MCF 10A (cell line): Measurements from ENCODE around the gene FARP1. TPM values are rescaled to one million over a fixed set of nuclear protein-coding genes. Genes with fewer than 3 reads are reported as not detected.
"Not testable (repeated sequence)": the region's sequence is repeated elsewhere in the genome, so short reads cannot be mapped to it uniquely, and the experiment has no call there.

Source experiments
- BruUV-seq: library from RNA; stranded (reverse); fragments of 400-500 nt; replicated peaks from 2 replicates; lab custom pipeline; 2021; lab: Mats Ljungman, UMichigan
- CTCF ChIA-PET: fragments of 300-600 bp; sonication (Branson Sonifier 250); formaldehyde crosslinking; extraction: SDS; loops from one replicate; lab custom pipeline; 2021; ENCODE audit warnings: antibody characterized with exemption, inconsistent platforms; lab: Yijun Ruan, JAX
- POLR2A ChIA-PET: fragments of 300-600, 350-650 bp; sonication (Branson Sonifier 250); formaldehyde crosslinking; extraction: SDS; loops from one replicate; lab custom pipeline; 2020; ENCODE audit warnings: antibody characterized with exemption, inconsistent platforms; lab: Yijun Ruan, JAX
- DNase-seq: peaks from one replicate; pipeline ENCODE4 v3.0.0-alpha.2; 2018; ENCODE audit not compliant: unreplicated experiment
- H3K27ac Mint-ChIP-seq: one replicate; pipeline ENCODE4 v1.8.0; 2022; ENCODE audit warnings: mild to moderate bottlenecking, low read depth, mixed read lengths; ENCODE audit not compliant: unreplicated experiment
- H3K27me3 Mint-ChIP-seq: one replicate; pipeline ENCODE4 v1.8.0; 2022; ENCODE audit warnings: mixed read lengths; ENCODE audit not compliant: insufficient read depth, unreplicated experiment
- H3K36me3 Mint-ChIP-seq: one replicate; pipeline ENCODE4 v1.8.0; 2022; ENCODE audit warnings: mild to moderate bottlenecking, moderate library complexity, mixed read lengths; ENCODE audit not compliant: insufficient read depth, unreplicated experiment
- H3K4me1 Mint-ChIP-seq: one replicate; pipeline ENCODE4 v1.8.0; 2022; ENCODE audit warnings: mixed read lengths; ENCODE audit not compliant: insufficient read depth, unreplicated experiment
- H3K4me3 Mint-ChIP-seq: one replicate; pipeline ENCODE4 v1.8.0; 2022; ENCODE audit warnings: mild to moderate bottlenecking, moderate library complexity, mixed read lengths; ENCODE audit not compliant: unreplicated experiment
- H3K9me3 Mint-ChIP-seq: one replicate; pipeline ENCODE4 v1.8.0; 2022; ENCODE audit warnings: mixed read lengths; ENCODE audit not compliant: unreplicated experiment
- CTCF ChIP-seq: fragments of 200-600 bp; IDR thresholded peaks from one replicate; pipeline ENCODE4 v1.8.0; 2022; ENCODE audit warnings: antibody characterized with exemption, mild to moderate bottlenecking; ENCODE audit not compliant: unreplicated experiment
- intact Hi-C: fragments of 100-400 bp; cut with micrococcal nuclease; formaldehyde crosslinking; loops from 2 replicates; pipeline ENCODE4 v1.14.1; 2022
- total RNA-seq: library from RNA; stranded (reverse); gene quantifications from 2 replicates; pipeline ENCODE4 v1.2.3, GENCODE V29; 2022

Gene FARP1
- total RNA-seq, 1 experiment from 2014 or later, result 30.1 TPM

DNA sequence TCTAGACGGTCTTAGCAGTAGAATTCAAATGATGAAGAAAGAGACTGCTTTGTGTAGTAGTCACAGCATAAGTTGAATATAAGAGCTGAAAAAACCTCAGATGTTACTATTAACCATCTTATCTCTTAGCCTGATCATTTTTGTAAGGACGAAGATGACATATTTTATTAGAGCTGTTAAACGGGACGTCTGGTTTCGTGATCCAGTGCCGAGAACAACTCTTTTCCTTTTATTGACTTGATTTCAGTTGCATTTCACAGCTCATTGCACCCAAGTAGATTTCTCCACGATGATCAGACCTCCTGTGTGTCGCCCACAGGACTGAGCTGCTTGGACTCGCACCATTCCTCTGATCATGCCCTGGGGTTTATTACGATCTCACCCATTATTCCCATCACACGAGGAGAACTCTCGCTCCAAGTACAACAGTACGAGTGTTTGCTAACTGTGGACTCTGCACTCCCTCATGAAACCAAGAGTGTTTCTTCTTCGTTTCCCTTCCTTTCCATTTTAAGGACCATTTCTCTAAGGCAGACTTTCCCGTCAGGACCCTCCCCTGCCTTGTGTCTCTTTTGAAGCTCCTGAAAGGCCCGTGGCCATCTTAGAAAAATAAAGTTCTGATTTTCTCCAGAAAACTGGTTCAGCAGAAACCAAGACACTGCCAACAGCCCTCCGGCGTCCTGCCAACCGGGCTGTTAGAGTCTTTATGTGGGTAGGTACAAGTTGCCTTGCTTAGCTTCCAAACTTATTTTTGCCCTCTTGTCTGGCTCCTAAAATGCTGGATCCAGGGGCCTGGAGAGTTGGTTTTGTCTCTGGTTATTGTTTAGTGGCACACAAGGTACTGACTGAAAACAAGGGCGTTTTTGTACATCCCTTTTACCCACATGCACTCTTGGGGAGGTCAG, 82.4 kb downstream of the FARP1 start:
- TF ChIP-seq CTCF, result no peak
- BruUV-seq, result no TSS peak
- no peaks in the 10 kb centered on the region for H3K27me3 Mint-ChIP-seq
- H3K27ac Mint-ChIP-seq, result no peak overlapping the region
- no peaks in the 10 kb centered on the region for H3K9me3 Mint-ChIP-seq
- intact Hi-C loops, result no loop called here
- no peak overlapping the region for H3K4me3 Mint-ChIP-seq
- DNase-seq, result no peak
- ChIA-PET POLR2A (interaction anchor here (1.0 kb wide), 1 partner anchor 9 kb away, joined by 3 read pairs; no protein-coding TSS in a partner anchor), CTCF (interaction anchor here (0.6 to 0.7 kb wide), 4 partner anchors 13 to 304 kb away, joined by 3 read pairs; no protein-coding TSS in a partner anchor)
- no peaks in the 10 kb centered on the region for H3K36me3 Mint-ChIP-seq
- H3K4me1 Mint-ChIP-seq, result no peaks in the 10 kb centered on the region

DNA sequence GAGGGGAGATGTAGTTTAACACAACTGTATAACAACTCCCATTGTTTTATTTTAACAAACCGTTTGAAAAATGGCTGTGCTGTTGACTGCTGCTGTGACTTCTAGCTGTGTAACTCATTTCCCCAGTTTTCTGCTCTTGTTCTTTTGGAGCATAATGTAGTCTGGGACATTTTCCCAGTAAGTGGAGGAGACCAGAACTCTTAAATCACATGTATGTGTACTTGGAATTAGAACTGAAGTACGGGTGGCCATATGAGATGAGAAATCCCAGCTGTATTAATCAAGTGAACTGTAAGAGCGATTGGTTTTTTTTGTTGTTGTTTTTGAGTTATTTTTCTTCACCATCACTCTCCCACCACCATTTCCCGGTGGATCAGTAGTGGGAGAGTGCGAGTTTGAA, 83.6 kb downstream of the FARP1 start:
- Mint-ChIP-seq H3K4me1 (no peaks in the 10 kb centered on the region), H3K9me3 (peaks cover 7% of the 10 kb centered on the region), H3K4me3 (no peak overlapping the region), H3K36me3 (no peaks in the 10 kb centered on the region), H3K27me3 (no peaks in the 10 kb centered on the region), H3K27ac (no peak overlapping the region)
- TF ChIP-seq CTCF, result no peak
- ChIA-PET CTCF (interaction anchor here (0.7 kb wide), 1 partner anchor 372 kb away, joined by 3 read pairs; no protein-coding TSS in a partner anchor), POLR2A (no interaction called here)
- no peak for DNase-seq
- intact Hi-C loops, result no loop called here
- no TSS peak for BruUV-seq

- H3K4me1 Mint-ChIP-seq, result no peaks in the 10 kb centered on the region
- no peaks in the 10 kb centered on the region for H3K27me3 Mint-ChIP-seq
- intact Hi-C loops, result no loop called here
- DNase-seq, result no peak
- ChIA-PET CTCF (no interaction called here), POLR2A (no interaction called here)
- no peak overlapping the region for H3K4me3 Mint-ChIP-seq
- peaks cover 7% of the 10 kb centered on the region for H3K9me3 Mint-ChIP-seq
- H3K27ac Mint-ChIP-seq, result no peak overlapping the region
- no TSS peak for BruUV-seq
- no peak for TF ChIP-seq CTCF
- no peaks in the 10 kb centered on the region for H3K36me3 Mint-ChIP-seq
Measured at GRCh38 chr13:98228661-98229341, 85.9 kb downstream of the FARP1 start.

DNA sequence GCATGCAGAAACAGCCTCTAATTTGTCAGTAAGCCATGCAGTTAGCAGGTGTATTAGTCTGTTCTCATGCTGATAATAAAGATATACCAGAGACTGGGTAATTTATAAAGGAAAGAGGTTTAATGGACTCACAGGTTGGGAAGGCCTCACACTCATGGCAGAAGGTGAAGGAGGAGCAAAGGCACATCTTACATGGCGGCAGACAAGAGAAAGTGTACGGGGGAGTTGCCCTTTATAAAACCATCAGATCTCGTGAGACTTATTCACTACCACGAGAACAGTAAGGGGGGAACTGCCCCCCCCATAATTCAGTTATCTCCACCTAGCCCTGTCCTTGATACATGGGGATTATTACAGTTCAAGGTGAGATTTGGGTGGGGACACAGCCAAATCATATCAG, 87.9 kb downstream of the FARP1 start:
- H3K36me3 Mint-ChIP-seq, H3K27ac Mint-ChIP-seq, CTCF ChIA-PET, H3K9me3 Mint-ChIP-seq, H3K4me1 Mint-ChIP-seq, H3K27me3 Mint-ChIP-seq, DNase-seq, intact Hi-C loops, BruUV-seq, H3K4me3 Mint-ChIP-seq, POLR2A ChIA-PET: not testable (repeated sequence)
